Fibroblast of lung (primary cell): Measurements from ENCODE around the gene SLC5A4.

Source experiments
- CTCF ChIP-seq, 2 donors: IDR thresholded peaks in 1 of 2; conservative IDR thresholded peaks in 1 of 2; 1 replicate in 1 of 2; 2 replicates in 1 of 2; pipeline ENCODE4 v1.5.1; 2011 to 2012; ENCODE audit warnings: low read length in 2 of 2, control low read depth in 1 of 2, inconsistent platforms in 1 of 2, low read depth in 1 of 2, mild to moderate bottlenecking in 1 of 2
- EZH2 ChIP-seq: IDR thresholded peaks from 2 replicates; pipeline ENCODE4 v1.5.1; 2012; ENCODE audit warnings: low read length, control low read depth, mild to moderate bottlenecking; ENCODE audit errors: missing control alignments

GRCh38 chr22:32244547-32244946 is 10.6 kb downstream of the SLC5A4 start:
- TF ChIP-seq CTCF (conservative IDR thresholded peaks at IDR 0.05 in 1 of 2, IDR thresholded peaks at IDR 0.05 in 1 of 2; ENCODE audit: low read depth in 1 of 2, low read length in 2 of 2) (no peak), EZH2 (no peak)
